NT2/D1 (cell line): ENCODE data around the gene CKB.

Experiments
- DNase-seq: peaks from one replicate; pipeline ENCODE4 v3.0.0-alpha.2; 2011; ENCODE audit warnings: low read depth, low spot score
- H3K27me3 ChIP-seq: 2 replicates; pipeline ENCODE4 v1.6.0; 2011; ENCODE audit warnings: mild to moderate bottlenecking; ENCODE audit not compliant: insufficient read length, insufficient read depth
- H3K36me3 ChIP-seq: 2 replicates; pipeline ENCODE4 v1.6.1; 2011; ENCODE audit warnings: mild to moderate bottlenecking, low read length, mixed read lengths; ENCODE audit not compliant: insufficient read depth, insufficient read length
- H3K4me1 ChIP-seq: 2 replicates; pipeline ENCODE4 v1.5.1; 2011; ENCODE audit not compliant: insufficient read depth, insufficient read length
- H3K4me3 ChIP-seq: 2 replicates; pipeline ENCODE4 v1.5.1; 2011; ENCODE audit warnings: low read depth; ENCODE audit not compliant: insufficient read length
- H3K9ac ChIP-seq: 2 replicates; pipeline ENCODE4 v1.6.0; 2011; ENCODE audit warnings: low read depth; ENCODE audit not compliant: insufficient read length
- H3K9me3 ChIP-seq: 2 replicates; pipeline ENCODE4 v1.5.1; 2011; ENCODE audit warnings: mild to moderate bottlenecking, low read length; ENCODE audit not compliant: insufficient read depth
- SUZ12 ChIP-seq: IDR thresholded peaks from 2 replicates; pipeline ENCODE4 v1.6.1; 2011; ENCODE audit not compliant: insufficient read length, insufficient read depth; ENCODE audit errors: extremely low read depth
- YY1 ChIP-seq: IDR thresholded peaks from 2 replicates; pipeline ENCODE4 v1.6.1; 2011; ENCODE audit not compliant: insufficient read length, insufficient read depth
- ZNF274 ChIP-seq: IDR thresholded peaks from 2 replicates; pipeline ENCODE4 v1.6.1; 2011; ENCODE audit warnings: mild to moderate bottlenecking, low read depth, low read length

Gene CKB

GRCh38 chr14:103519043-103519836 is 3.4 kb downstream of the CKB start:
- DNase-seq = no peak

GRCh38 chr14:103518422-103519042 is 4.1 kb downstream of the CKB start:
- no peaks in the 10 kb centered on the region for H3K9me3 ChIP-seq
- H3K4me3 ChIP-seq = no peak overlapping the region
- no peak for DNase-seq
- peaks cover 22% of the 10 kb centered on the region for H3K4me1 ChIP-seq
- H3K27me3 ChIP-seq = peaks cover 4% of the 10 kb centered on the region
- TF ChIP-seq YY1 (no peak), SUZ12 (no peak), ZNF274 (no peak)
- peaks cover 14% of the 10 kb centered on the region for H3K36me3 ChIP-seq
- peak overlapping the region; percentile 21 for H3K9ac ChIP-seq

More at GRCh38 chr14:103519043-103519836, 3.4 kb downstream of the CKB start:
- Histone ChIP-seq H3K9ac (peak overlapping the region; percentile 26), H3K36me3 (peaks cover 13% of the 10 kb centered on the region), H3K4me3 (no peak overlapping the region), H3K27me3 (peaks cover 12% of the 10 kb centered on the region), H3K9me3 (no peaks in the 10 kb centered on the region), H3K4me1 (peaks cover 22% of the 10 kb centered on the region)
- TF ChIP-seq YY1 (no peak), ZNF274 (no peak), SUZ12 (no peak)

GRCh38 chr14:103517721-103518421 is 4.8 kb downstream of the CKB start:
- H3K27me3 ChIP-seq = no peaks in the 10 kb centered on the region
- TF ChIP-seq ZNF274 = no peak
- no peak for TF ChIP-seq YY1
- TF ChIP-seq SUZ12 = no peak
- H3K4me1 ChIP-seq = peaks cover 20% of the 10 kb centered on the region
- no peak for DNase-seq
- H3K4me3 ChIP-seq = no peak overlapping the region
- H3K36me3 ChIP-seq = peaks cover 20% of the 10 kb centered on the region
- no peaks in the 10 kb centered on the region for H3K9me3 ChIP-seq
- no peak overlapping the region for H3K9ac ChIP-seq

- Histone ChIP-seq H3K36me3 (peaks cover 25% of the 10 kb centered on the region), H3K9me3 (no peaks in the 10 kb centered on the region)
These were observed 5.5 kb downstream of the CKB start for GRCh38 chr14:103517174-103517566.

GRCh38 chr14:103516426-103517173 is 6.0 kb downstream of the CKB start:
- Histone ChIP-seq H3K4me1 (peaks cover 21% of the 10 kb centered on the region), H3K4me3 (no peak overlapping the region), H3K9me3 (no peaks in the 10 kb centered on the region), H3K36me3 (peaks cover 25% of the 10 kb centered on the region), H3K27me3 (no peaks in the 10 kb centered on the region), H3K9ac (peak overlapping the region; percentile 45)
- TF ChIP-seq ZNF274 (no peak), YY1 (no peak), SUZ12 (no peak)
- DNase-seq = no peak

More at GRCh38 chr14:103517174-103517566, 5.5 kb downstream of the CKB start:
- no peaks in the 10 kb centered on the region for H3K27me3 ChIP-seq
- H3K9ac ChIP-seq = no peak overlapping the region
- no peak for DNase-seq
- H3K4me1 ChIP-seq = peaks cover 21% of the 10 kb centered on the region
- TF ChIP-seq ZNF274 = no peak
- TF ChIP-seq YY1 = no peak
- no peak for TF ChIP-seq SUZ12
- no peak overlapping the region for H3K4me3 ChIP-seq

- H3K36me3 ChIP-seq = peaks cover 33% of the 10 kb centered on the region
These were observed 7.8 kb downstream of the CKB start for GRCh38 chr14:103514596-103515421.

More at GRCh38 chr14:103514596-103515421, 7.8 kb downstream of the CKB start:
- H3K4me3 ChIP-seq = no peak overlapping the region
- peaks cover 19% of the 10 kb centered on the region for H3K4me1 ChIP-seq
- no peak overlapping the region for H3K9ac ChIP-seq
- H3K9me3 ChIP-seq = no peaks in the 10 kb centered on the region
- no peak for TF ChIP-seq YY1
- DNase-seq = no peak
- no peaks in the 10 kb centered on the region for H3K27me3 ChIP-seq
